ENCODE data around the gene CXXC4. TPM values are rescaled to one million over a fixed set of nuclear protein-coding genes. Genes with fewer than 3 reads are reported as not detected.

Gene CXXC4
- total RNA-seq, 1 donor from 2014 or later: 9.6 TPM

GRCh38 chr4:104420766-104421165 is 73.9 kb downstream of the CXXC4 start:
- DNase-seq (ENCODE audit: low spot score): peak; percentile 92

Measured in umbilical cord (tissue), 2 donors.